ENCODE measurements around the gene PKNOX2. TPM values are rescaled to one million over a fixed set of nuclear protein-coding genes. Genes with fewer than 3 reads are reported as not detected.

Gene PKNOX2
- total RNA-seq, 1 experiment from 2014 or later: not detected

DNA sequence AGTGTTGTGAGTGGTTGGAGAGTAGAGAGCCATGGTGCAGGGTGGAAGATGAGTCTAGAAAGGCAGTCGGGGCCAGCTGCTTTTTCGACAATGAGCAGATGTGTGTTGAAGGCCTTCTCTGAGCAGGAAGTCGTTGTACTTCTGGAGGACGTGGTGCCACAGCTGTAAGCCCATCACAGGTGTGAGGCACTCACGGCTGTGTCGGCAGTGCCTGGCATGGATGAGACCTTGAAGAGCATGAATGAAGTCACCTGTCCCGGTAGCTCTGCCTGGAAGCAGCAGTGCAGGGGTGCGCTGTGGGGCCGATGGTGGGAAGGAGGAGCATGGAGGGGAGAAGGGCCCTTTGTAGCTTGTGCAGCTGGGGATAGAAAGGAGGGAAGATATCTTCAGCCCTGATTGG, 165.2 kb downstream of the PKNOX2 start:
- Mint-ChIP-seq H3K27ac (ENCODE audit: unreplicated experiment) (no peak overlapping the region), H3K27me3 (ENCODE audit: insufficient read depth, unreplicated experiment) (peaks cover 25% of the 10 kb centered on the region), H3K4me3 (ENCODE audit: unreplicated experiment) (no peak overlapping the region), H3K9me3 (ENCODE audit: unreplicated experiment) (no peaks in the 10 kb centered on the region), H3K4me1 (ENCODE audit: low read depth, unreplicated experiment) (no peaks in the 10 kb centered on the region), H3K36me3 (ENCODE audit: insufficient read depth, unreplicated experiment) (no peaks in the 10 kb centered on the region)
- no peaks in the 10 kb centered on the region for H3K36me3 ChIP-seq (ENCODE audit: control insufficient read depth, insufficient read depth, low read length)
- intact Hi-C loops (cut with micrococcal nuclease; ENCODE audit: unreplicated experiment): no loop called here
- POLR2A ChIA-PET: no interaction called here
- 0 out of 2 replicates have a peak, but pooled peaks cover 3% of the 10 kb centered on the region for H3K4me1 ChIP-seq
- DNase-seq: peak in 1 of 2 experiments; percentile 31
- BruUV-seq (replicated peaks): no TSS peak
- TF ChIP-seq, protein P1, sequence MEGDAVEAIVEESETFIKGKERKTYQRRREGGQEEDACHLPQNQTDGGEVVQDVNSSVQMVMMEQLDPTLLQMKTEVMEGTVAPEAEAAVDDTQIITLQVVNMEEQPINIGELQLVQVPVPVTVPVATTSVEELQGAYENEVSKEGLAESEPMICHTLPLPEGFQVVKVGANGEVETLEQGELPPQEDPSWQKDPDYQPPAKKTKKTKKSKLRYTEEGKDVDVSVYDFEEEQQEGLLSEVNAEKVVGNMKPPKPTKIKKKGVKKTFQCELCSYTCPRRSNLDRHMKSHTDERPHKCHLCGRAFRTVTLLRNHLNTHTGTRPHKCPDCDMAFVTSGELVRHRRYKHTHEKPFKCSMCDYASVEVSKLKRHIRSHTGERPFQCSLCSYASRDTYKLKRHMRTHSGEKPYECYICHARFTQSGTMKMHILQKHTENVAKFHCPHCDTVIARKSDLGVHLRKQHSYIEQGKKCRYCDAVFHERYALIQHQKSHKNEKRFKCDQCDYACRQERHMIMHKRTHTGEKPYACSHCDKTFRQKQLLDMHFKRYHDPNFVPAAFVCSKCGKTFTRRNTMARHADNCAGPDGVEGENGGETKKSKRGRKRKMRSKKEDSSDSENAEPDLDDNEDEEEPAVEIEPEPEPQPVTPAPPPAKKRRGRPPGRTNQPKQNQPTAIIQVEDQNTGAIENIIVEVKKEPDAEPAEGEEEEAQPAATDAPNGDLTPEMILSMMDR (IDR thresholded peaks at IDR 0.05; ENCODE audit: insufficient read depth in 1 of 2, low read depth in 1 of 2, low read length in 1 of 2, severe bottlenecking in 1 of 2, unreplicated experiment in 1 of 2): no peak
- CTCF ChIA-PET: interaction anchor here (0.6 to 2.1 kb wide), 2 partner anchors 12 to 16 kb away, joined by 3 to 8 read pairs; no protein-coding TSS in a partner anchor
- H3K4me3 ChIP-seq (ENCODE audit: low read depth, low read length): no peak overlapping the region
- H3K27me3 ChIP-seq (replicated peaks; ENCODE audit: control insufficient read depth, insufficient read depth, low read length): peaks cover 6% of the 10 kb centered on the region; the same call in 1 of the 2 replicates
- no peaks in the 10 kb centered on the region for H3K9me3 ChIP-seq

GRCh38 chr11:125330462-125331325, 166.1 kb downstream of the PKNOX2 start:
- H3K4me1 Mint-ChIP-seq (ENCODE audit: low read depth, unreplicated experiment): no peaks in the 10 kb centered on the region
- intact Hi-C loops (cut with micrococcal nuclease; ENCODE audit: unreplicated experiment): no loop called here
- ChIA-PET POLR2A (no interaction called here), CTCF (interaction anchor here (0.6 to 2.1 kb wide), 3 partner anchors 11 to 239 kb away, joined by 3 to 8 read pairs (median 4); no protein-coding TSS in a partner anchor)
- H3K27ac Mint-ChIP-seq (ENCODE audit: unreplicated experiment): no peak overlapping the region
- no peak overlapping the region for H3K4me3 ChIP-seq (ENCODE audit: low read depth, low read length)
- H3K27me3 ChIP-seq (replicated peaks; ENCODE audit: control insufficient read depth, insufficient read depth, low read length): peaks cover 6% of the 10 kb centered on the region; the same call in 1 of the 2 replicates
- DNase-seq: peak in 1 of 2 experiments; percentile 14
- TF ChIP-seq, protein P1 (IDR thresholded peaks at IDR 0.05; ENCODE audit: insufficient read depth in 1 of 2, low read depth in 1 of 2, low read length in 1 of 2, severe bottlenecking in 1 of 2, unreplicated experiment in 1 of 2): no peak
- BruUV-seq (replicated peaks): no TSS peak
- no peaks in the 10 kb centered on the region for H3K9me3 Mint-ChIP-seq (ENCODE audit: unreplicated experiment)
- H3K4me1 ChIP-seq: no peaks in the 10 kb centered on the region
- peaks cover 30% of the 10 kb centered on the region for H3K27me3 Mint-ChIP-seq (ENCODE audit: insufficient read depth, unreplicated experiment)
- no peaks in the 10 kb centered on the region for H3K9me3 ChIP-seq
- H3K4me3 Mint-ChIP-seq (ENCODE audit: unreplicated experiment): no peak overlapping the region
- H3K36me3 Mint-ChIP-seq (ENCODE audit: insufficient read depth, unreplicated experiment): no peaks in the 10 kb centered on the region
- H3K36me3 ChIP-seq (ENCODE audit: control insufficient read depth, insufficient read depth, low read length): no peaks in the 10 kb centered on the region

GRCh38 chr11:125331357-125332035, 166.9 kb downstream of the PKNOX2 start:
- TF ChIP-seq, protein P1 (IDR thresholded peaks at IDR 0.05; ENCODE audit: insufficient read depth in 1 of 2, low read depth in 1 of 2, low read length in 1 of 2, severe bottlenecking in 1 of 2, unreplicated experiment in 1 of 2): no peak
- no peak overlapping the region for H3K4me3 ChIP-seq (ENCODE audit: low read depth, low read length)
- H3K4me1 ChIP-seq: no peaks in the 10 kb centered on the region
- Mint-ChIP-seq H3K27me3 (ENCODE audit: insufficient read depth, unreplicated experiment) (peaks cover 25% of the 10 kb centered on the region), H3K4me1 (ENCODE audit: low read depth, unreplicated experiment) (no peaks in the 10 kb centered on the region), H3K36me3 (ENCODE audit: insufficient read depth, unreplicated experiment) (no peaks in the 10 kb centered on the region), H3K4me3 (ENCODE audit: unreplicated experiment) (no peak overlapping the region), H3K27ac (ENCODE audit: unreplicated experiment) (no peak overlapping the region), H3K9me3 (ENCODE audit: unreplicated experiment) (no peaks in the 10 kb centered on the region)
- ChIA-PET POLR2A (no interaction called here), CTCF (no interaction called here)
- peaks cover 6% of the 10 kb centered on the region; the same call in 1 of the 2 replicates for H3K27me3 ChIP-seq (replicated peaks; ENCODE audit: control insufficient read depth, insufficient read depth, low read length)
- intact Hi-C loops (cut with micrococcal nuclease; ENCODE audit: unreplicated experiment): no loop called here
- no peaks in the 10 kb centered on the region for H3K9me3 ChIP-seq
- peak in 1 of 2 experiments; percentile 25 for DNase-seq
- no TSS peak for BruUV-seq (replicated peaks)
- no peaks in the 10 kb centered on the region for H3K36me3 ChIP-seq (ENCODE audit: control insufficient read depth, insufficient read depth, low read length)

Data from Caco-2 (cell line).